ENCODE results near the gene PALB2. TPM values are rescaled to one million over a fixed set of nuclear protein-coding genes. Genes with fewer than 3 reads are reported as not detected.

The PALB2 gene
- total and polyA plus RNA-seq, 2 of the 8 experiments (the other 6 are each of a cell fraction or from before 2014, with no cell fraction given) = 12.5 to 33.1 TPM

DNA sequence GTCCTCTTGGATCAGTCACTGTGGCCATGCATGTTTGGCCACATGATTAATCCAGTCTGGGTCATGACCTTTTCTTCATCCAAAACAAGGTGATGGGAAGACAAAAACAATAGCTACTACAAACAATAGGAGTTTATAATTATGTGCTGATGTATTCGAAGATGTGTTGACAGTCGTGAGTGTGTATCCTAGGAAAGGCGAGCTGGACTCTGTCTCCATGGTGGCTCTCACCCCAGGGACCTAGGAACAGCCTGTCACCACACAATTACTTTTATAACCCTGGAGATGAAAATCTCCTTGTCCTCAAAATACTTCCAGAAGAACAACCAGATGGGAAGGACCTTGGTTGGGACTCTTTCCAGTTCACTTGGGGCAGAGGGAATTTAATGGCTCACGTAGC, 27.8 kb upstream of the PALB2 start (continued):
- TF ChIP-seq, protein P1, sequence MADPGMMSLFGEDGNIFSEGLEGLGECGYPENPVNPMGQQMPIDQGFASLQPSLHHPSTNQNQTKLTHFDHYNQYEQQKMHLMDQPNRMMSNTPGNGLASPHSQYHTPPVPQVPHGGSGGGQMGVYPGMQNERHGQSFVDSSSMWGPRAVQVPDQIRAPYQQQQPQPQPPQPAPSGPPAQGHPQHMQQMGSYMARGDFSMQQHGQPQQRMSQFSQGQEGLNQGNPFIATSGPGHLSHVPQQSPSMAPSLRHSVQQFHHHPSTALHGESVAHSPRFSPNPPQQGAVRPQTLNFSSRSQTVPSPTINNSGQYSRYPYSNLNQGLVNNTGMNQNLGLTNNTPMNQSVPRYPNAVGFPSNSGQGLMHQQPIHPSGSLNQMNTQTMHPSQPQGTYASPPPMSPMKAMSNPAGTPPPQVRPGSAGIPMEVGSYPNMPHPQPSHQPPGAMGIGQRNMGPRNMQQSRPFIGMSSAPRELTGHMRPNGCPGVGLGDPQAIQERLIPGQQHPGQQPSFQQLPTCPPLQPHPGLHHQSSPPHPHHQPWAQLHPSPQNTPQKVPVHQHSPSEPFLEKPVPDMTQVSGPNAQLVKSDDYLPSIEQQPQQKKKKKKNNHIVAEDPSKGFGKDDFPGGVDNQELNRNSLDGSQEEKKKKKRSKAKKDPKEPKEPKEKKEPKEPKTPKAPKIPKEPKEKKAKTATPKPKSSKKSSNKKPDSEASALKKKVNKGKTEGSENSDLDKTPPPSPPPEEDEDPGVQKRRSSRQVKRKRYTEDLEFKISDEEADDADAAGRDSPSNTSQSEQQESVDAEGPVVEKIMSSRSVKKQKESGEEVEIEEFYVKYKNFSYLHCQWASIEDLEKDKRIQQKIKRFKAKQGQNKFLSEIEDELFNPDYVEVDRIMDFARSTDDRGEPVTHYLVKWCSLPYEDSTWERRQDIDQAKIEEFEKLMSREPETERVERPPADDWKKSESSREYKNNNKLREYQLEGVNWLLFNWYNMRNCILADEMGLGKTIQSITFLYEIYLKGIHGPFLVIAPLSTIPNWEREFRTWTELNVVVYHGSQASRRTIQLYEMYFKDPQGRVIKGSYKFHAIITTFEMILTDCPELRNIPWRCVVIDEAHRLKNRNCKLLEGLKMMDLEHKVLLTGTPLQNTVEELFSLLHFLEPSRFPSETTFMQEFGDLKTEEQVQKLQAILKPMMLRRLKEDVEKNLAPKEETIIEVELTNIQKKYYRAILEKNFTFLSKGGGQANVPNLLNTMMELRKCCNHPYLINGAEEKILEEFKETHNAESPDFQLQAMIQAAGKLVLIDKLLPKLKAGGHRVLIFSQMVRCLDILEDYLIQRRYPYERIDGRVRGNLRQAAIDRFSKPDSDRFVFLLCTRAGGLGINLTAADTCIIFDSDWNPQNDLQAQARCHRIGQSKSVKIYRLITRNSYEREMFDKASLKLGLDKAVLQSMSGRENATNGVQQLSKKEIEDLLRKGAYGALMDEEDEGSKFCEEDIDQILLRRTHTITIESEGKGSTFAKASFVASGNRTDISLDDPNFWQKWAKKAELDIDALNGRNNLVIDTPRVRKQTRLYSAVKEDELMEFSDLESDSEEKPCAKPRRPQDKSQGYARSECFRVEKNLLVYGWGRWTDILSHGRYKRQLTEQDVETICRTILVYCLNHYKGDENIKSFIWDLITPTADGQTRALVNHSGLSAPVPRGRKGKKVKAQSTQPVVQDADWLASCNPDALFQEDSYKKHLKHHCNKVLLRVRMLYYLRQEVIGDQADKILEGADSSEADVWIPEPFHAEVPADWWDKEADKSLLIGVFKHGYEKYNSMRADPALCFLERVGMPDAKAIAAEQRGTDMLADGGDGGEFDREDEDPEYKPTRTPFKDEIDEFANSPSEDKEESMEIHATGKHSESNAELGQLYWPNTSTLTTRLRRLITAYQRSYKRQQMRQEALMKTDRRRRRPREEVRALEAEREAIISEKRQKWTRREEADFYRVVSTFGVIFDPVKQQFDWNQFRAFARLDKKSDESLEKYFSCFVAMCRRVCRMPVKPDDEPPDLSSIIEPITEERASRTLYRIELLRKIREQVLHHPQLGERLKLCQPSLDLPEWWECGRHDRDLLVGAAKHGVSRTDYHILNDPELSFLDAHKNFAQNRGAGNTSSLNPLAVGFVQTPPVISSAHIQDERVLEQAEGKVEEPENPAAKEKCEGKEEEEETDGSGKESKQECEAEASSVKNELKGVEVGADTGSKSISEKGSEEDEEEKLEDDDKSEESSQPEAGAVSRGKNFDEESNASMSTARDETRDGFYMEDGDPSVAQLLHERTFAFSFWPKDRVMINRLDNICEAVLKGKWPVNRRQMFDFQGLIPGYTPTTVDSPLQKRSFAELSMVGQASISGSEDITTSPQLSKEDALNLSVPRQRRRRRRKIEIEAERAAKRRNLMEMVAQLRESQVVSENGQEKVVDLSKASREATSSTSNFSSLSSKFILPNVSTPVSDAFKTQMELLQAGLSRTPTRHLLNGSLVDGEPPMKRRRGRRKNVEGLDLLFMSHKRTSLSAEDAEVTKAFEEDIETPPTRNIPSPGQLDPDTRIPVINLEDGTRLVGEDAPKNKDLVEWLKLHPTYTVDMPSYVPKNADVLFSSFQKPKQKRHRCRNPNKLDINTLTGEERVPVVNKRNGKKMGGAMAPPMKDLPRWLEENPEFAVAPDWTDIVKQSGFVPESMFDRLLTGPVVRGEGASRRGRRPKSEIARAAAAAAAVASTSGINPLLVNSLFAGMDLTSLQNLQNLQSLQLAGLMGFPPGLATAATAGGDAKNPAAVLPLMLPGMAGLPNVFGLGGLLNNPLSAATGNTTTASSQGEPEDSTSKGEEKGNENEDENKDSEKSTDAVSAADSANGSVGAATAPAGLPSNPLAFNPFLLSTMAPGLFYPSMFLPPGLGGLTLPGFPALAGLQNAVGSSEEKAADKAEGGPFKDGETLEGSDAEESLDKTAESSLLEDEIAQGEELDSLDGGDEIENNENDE (IDR thresholded peaks at IDR 0.05; ENCODE audit: insufficient replicate concordance, low read length) = no peak
- TF ChIP-seq MAFK (IDR thresholded peaks at IDR 0.05; ENCODE audit: low read depth, low read length) = no peak
- no peak for TF ChIP-seq KDM1A (IDR thresholded peaks at IDR 0.05; ENCODE audit: borderline replicate concordance, low read length)

Measured in H1 (cell line).